Measurements from ENCODE around the gene DMXL2.

Gene DMXL2

DNA sequence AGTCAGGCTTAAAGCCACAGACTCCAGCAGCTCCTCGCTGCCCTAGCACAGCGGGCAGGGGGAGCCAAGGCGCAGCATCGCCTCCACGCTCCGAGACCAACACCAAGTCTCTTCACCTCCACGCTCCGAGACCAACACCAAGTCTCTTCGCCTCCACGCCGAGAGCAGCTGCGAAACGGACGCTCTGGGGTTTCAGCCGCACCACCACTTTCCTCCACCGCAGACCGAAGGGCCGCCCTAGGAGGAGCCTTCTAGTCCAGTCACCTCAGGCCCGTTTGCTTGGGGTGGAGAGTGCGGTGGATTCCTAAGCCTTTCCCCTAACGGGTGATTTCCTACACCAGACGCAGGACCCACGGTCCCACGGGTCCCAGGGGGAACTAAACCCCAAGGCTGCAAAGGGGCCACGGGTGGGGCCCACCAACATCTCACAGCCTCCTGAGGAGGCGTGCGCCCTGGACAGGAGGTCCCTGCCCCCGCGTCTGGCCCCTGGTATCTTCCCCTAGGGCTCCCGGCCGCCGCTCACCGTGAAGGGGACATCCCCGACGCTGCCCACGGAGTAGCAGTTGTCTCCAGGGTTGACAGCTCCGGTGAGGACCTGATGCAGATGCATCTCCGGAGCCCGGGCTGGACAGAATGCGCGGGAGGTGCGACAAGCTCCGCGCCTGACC is 501 bp downstream of the DMXL2 start:
- no peak for TF ChIP-seq TCF4 (CRISPR knock-in tag; IDR thresholded peaks at IDR 0.05; ENCODE audit: borderline replicate concordance)
- no peak for TF ChIP-seq ARNTL (CRISPR knock-in tag; IDR thresholded peaks at IDR 0.05; ENCODE audit: borderline replicate concordance, low read depth)
- ATAC-seq: peak; percentile 82

GRCh38 chr15:51621155-51621765 is 1.3 kb downstream of the DMXL2 start:
- TF ChIP-seq ZNF8 (CRISPR knock-in tag; IDR thresholded peaks at IDR 0.05) (no peak), BACH2 (CRISPR knock-in tag; IDR thresholded peaks at IDR 0.05; ENCODE audit: borderline replicate concordance) (no peak), CREB5 (CRISPR knock-in tag; IDR thresholded peaks at IDR 0.05; ENCODE audit: low read depth) (no peak), TOX (CRISPR knock-in tag; IDR thresholded peaks at IDR 0.05; ENCODE audit: borderline replicate concordance) (no peak), ESRRG (CRISPR knock-in tag; IDR thresholded peaks at IDR 0.05) (no peak), ZNF70 (CRISPR knock-in tag; IDR thresholded peaks at IDR 0.05) (no peak), RARB (CRISPR knock-in tag; IDR thresholded peaks at IDR 0.05) (no peak), TCF4 (CRISPR knock-in tag; IDR thresholded peaks at IDR 0.05; ENCODE audit: borderline replicate concordance) (no peak)
- TF ChIP-seq, protein P1, sequence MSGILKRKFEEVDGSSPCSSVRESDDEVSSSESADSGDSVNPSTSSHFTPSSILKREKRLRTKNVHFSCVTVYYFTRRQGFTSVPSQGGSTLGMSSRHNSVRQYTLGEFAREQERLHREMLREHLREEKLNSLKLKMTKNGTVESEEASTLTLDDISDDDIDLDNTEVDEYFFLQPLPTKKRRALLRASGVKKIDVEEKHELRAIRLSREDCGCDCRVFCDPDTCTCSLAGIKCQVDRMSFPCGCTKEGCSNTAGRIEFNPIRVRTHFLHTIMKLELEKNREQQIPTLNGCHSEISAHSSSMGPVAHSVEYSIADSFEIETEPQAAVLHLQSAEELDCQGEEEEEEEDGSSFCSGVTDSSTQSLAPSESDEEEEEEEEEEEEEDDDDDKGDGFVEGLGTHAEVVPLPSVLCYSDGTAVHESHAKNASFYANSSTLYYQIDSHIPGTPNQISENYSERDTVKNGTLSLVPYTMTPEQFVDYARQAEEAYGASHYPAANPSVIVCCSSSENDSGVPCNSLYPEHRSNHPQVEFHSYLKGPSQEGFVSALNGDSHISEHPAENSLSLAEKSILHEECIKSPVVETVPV (CRISPR knock-in tag; IDR thresholded peaks at IDR 0.05): no peak
- ATAC-seq: no peak

DNA sequence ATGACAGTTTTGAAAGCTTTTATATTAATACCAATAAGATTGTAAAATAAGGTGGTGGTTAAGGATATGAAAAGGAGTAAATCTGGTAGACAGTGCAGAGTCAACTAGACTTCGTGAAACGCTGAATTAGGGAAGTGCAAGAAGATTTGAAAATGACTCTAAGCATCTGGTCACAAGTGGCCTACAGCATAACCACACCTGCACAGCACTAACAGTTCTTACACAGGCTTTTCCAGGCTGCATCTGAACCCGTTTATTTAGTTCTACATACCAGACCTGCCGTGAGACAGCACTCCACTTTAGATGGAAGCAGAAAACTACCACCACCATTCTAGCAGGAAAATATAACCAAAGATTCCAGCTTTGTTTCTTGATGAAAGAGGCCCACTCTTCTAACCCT is 1.9 kb downstream of the DMXL2 start:
- TF ChIP-seq TCF4 (CRISPR knock-in tag; IDR thresholded peaks at IDR 0.05; ENCODE audit: borderline replicate concordance) (no peak), ESRRG (CRISPR knock-in tag; IDR thresholded peaks at IDR 0.05) (no peak), OSR1 (CRISPR knock-in tag; IDR thresholded peaks at IDR 0.05) (no peak), SNAI2 (CRISPR knock-in tag; IDR thresholded peaks at IDR 0.05) (no peak), CREB5 (CRISPR knock-in tag; IDR thresholded peaks at IDR 0.05; ENCODE audit: low read depth) (no peak), ZNF565 (CRISPR knock-in tag; conservative IDR thresholded peaks at IDR 0.05; ENCODE audit: low read depth) (no peak)
- no peak for ATAC-seq

- TF ChIP-seq, protein P2, sequence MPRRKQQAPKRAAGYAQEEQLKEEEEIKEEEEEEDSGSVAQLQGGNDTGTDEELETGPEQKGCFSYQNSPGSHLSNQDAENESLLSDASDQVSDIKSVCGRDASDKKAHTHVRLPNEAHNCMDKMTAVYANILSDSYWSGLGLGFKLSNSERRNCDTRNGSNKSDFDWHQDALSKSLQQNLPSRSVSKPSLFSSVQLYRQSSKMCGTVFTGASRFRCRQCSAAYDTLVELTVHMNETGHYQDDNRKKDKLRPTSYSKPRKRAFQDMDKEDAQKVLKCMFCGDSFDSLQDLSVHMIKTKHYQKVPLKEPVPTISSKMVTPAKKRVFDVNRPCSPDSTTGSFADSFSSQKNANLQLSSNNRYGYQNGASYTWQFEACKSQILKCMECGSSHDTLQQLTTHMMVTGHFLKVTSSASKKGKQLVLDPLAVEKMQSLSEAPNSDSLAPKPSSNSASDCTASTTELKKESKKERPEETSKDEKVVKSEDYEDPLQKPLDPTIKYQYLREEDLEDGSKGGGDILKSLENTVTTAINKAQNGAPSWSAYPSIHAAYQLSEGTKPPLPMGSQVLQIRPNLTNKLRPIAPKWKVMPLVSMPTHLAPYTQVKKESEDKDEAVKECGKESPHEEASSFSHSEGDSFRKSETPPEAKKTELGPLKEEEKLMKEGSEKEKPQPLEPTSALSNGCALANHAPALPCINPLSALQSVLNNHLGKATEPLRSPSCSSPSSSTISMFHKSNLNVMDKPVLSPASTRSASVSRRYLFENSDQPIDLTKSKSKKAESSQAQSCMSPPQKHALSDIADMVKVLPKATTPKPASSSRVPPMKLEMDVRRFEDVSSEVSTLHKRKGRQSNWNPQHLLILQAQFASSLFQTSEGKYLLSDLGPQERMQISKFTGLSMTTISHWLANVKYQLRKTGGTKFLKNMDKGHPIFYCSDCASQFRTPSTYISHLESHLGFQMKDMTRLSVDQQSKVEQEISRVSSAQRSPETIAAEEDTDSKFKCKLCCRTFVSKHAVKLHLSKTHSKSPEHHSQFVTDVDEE (CRISPR knock-in tag; IDR thresholded peaks at IDR 0.05): no peak
- no peak for TF ChIP-seq POU6F1 (CRISPR knock-in tag; IDR thresholded peaks at IDR 0.05; ENCODE audit: borderline replicate concordance, low read depth)
- TF ChIP-seq TOX (CRISPR knock-in tag; IDR thresholded peaks at IDR 0.05; ENCODE audit: borderline replicate concordance): no peak
- no peak for TF ChIP-seq SNAI2 (CRISPR knock-in tag; IDR thresholded peaks at IDR 0.05)
- no peak for TF ChIP-seq ESRRG (CRISPR knock-in tag; IDR thresholded peaks at IDR 0.05)
- TF ChIP-seq TCF4 (CRISPR knock-in tag; IDR thresholded peaks at IDR 0.05; ENCODE audit: borderline replicate concordance): no peak
- TF ChIP-seq PATZ1 (CRISPR knock-in tag; IDR thresholded peaks at IDR 0.05; ENCODE audit: borderline replicate concordance): no peak
- TF ChIP-seq ZFP30 (CRISPR knock-in tag; IDR thresholded peaks at IDR 0.05): no peak
- TF ChIP-seq ZNF565 (CRISPR knock-in tag; conservative IDR thresholded peaks at IDR 0.05; ENCODE audit: low read depth): no peak
- no peak for TF ChIP-seq RARB (CRISPR knock-in tag; IDR thresholded peaks at IDR 0.05)
- no peak for TF ChIP-seq ZNF8 (CRISPR knock-in tag; IDR thresholded peaks at IDR 0.05)
- TF ChIP-seq ARNTL (CRISPR knock-in tag; IDR thresholded peaks at IDR 0.05; ENCODE audit: borderline replicate concordance, low read depth): no peak
- TF ChIP-seq PPARA (CRISPR knock-in tag; IDR thresholded peaks at IDR 0.05; ENCODE audit: borderline replicate concordance): no peak
- no peak for TF ChIP-seq GLIS3 (CRISPR knock-in tag; IDR thresholded peaks at IDR 0.05)
- ATAC-seq: no peak
These were observed 2.4 kb downstream of the DMXL2 start for GRCh38 chr15:51620122-51620521.

Measured in SK-N-SH treated with all-trans-retinoic acid at 6 μM for 48 hours (cell line).